SJSA1 (cell line): Measurements from ENCODE around the gene PRRX1. TPM values are rescaled to one million over a fixed set of nuclear protein-coding genes. Genes with fewer than 3 reads are reported as not detected.

Experiments used
- DNase-seq, 2 experiments: peaks; one replicate each; pipeline ENCODE4 v3.0.0-alpha.2; 2015 to 2020; ENCODE audit warnings: low spot score in 2 of 2, low read depth in 1 of 2
- H3K27ac ChIP-seq: fragments of 250-450 bp; sonication (Bioruptor Pico); 2 replicates; pipeline ENCODE4 v1.5.1; 2020; ENCODE audit warnings: mild to moderate bottlenecking, moderate library complexity
- H3K27me3 ChIP-seq: fragments of 250-450 bp; sonication (Bioruptor Pico); replicated peaks from 2 replicates; pipeline ENCODE4 v1.5.1; 2020; ENCODE audit warnings: mild to moderate bottlenecking, moderate library complexity
- H3K36me3 ChIP-seq: fragments of 250-450 bp; sonication (Bioruptor Pico); 2 replicates; pipeline ENCODE4 v1.5.1; 2020; ENCODE audit warnings: mild to moderate bottlenecking
- H3K4me1 ChIP-seq: fragments of 250-450 bp; sonication (Bioruptor Pico); replicated peaks from 2 replicates; pipeline ENCODE4 v1.6.1; 2021; ENCODE audit warnings: mild to moderate bottlenecking
- H3K4me3 ChIP-seq: fragments of 250-450 bp; sonication (Bioruptor Pico); 2 replicates; pipeline ENCODE4 v1.5.1; 2020; ENCODE audit warnings: mild to moderate bottlenecking
- H3K9me3 ChIP-seq: fragments of 250-450 bp; sonication (Bioruptor Pico); replicated peaks from 2 replicates; pipeline ENCODE4 v1.5.1; 2020; ENCODE audit warnings: mild to moderate bottlenecking
- total RNA-seq: library from RNA; depleted of rRNA; stranded (reverse); fragments of >200 nt; shearing (Covaris generic); gene quantifications from 2 replicates; pipeline ENCODE4 v1.2.3, GENCODE V29; 2014

The PRRX1 gene
- total RNA-seq, 1 experiment from 2014 or later = 1.6 TPM

DNA sequence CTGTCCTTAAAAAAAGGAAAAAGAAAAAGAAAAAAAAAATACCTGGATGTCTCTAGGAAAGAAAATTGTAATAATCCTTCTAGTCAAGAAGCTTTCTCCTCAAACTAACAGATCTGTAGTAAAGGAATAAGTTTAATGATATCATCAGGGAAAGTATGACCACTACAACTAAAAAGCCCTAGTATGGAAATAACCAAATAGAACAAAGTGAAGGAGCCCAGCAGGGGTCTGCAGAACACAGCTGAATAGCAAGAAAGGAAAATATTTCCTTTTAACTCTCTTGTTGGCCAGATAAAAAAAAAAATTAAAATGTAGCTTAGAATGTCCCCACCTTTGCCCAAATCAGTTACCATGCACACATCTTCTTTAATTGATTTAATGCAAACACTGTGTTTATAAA, 43.2 kb downstream of the PRRX1 start:
- H3K4me1 ChIP-seq = peaks cover 44% of the 10 kb centered on the region
- no peaks in the 10 kb centered on the region for H3K9me3 ChIP-seq
- no peak for DNase-seq
- H3K27me3 ChIP-seq = no peaks in the 10 kb centered on the region
- no peak overlapping the region for H3K4me3 ChIP-seq
- no peaks in the 10 kb centered on the region for H3K36me3 ChIP-seq
- peak overlapping the region; percentile 87 for H3K27ac ChIP-seq

DNA sequence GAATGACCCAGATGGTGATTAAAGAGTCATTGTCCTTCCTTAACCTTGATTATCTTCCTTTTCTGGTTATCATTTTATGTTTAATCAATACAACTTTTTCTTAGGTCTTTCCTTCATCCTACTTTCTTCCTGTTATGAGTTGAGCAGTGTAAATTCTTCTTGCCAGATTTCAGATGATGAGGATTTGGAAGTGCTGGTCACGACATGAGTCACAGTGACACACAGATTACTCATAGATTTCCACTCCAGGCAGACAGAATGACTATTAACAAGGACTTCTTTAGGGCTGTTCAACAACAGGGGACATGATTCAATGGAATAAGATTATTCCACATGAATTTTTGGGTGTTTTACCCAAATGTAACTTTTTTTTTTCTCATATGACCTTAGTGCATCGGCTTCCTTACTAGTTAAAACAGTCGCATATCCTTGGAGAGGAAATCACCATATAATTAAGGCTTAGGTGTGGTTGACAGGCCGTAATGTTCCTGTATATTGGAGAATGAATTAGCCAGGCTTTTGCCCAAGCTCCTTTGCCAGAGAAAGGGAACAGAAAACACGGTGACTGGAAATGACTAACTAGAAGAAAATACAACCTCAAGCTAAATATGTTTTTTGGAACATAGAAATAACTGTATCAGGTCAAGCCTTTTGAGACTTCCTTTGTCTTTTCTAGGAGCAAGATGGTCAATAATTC, 44.2 kb downstream of the PRRX1 start:
- Histone ChIP-seq H3K9me3 (no peaks in the 10 kb centered on the region), H3K4me1 (peaks cover 49% of the 10 kb centered on the region), H3K36me3 (no peaks in the 10 kb centered on the region), H3K4me3 (no peak overlapping the region), H3K27ac (peak overlapping the region; percentile 87), H3K27me3 (no peaks in the 10 kb centered on the region)
- peak; percentile 69 to 86 for DNase-seq

DNA sequence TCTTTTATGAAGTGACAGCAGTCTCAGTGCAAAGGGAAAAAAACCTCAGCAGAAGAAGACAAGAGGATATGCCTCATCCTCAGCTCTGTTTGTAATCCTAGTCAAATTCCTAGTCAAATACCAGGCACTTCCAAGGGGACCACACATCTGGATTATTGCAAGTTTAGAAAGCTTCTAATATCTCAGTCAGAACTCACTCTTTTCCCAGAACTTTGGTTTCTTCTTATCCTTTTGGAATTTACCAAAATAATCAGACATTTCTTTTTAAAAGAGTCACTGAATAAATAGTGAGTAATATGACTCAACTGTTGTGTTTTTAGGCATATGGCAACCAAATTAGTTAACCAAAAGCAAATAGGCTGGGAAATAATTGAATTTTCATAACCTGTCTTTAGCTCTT, 47.8 kb downstream of the PRRX1 start:
- peak overlapping the region; percentile 87 for H3K27ac ChIP-seq
- H3K9me3 ChIP-seq = no peaks in the 10 kb centered on the region
- H3K4me3 ChIP-seq = no peak overlapping the region
- H3K36me3 ChIP-seq = no peaks in the 10 kb centered on the region
- DNase-seq = peak; percentile 58 to 84
- peaks cover 57% of the 10 kb centered on the region for H3K4me1 ChIP-seq
- no peaks in the 10 kb centered on the region for H3K27me3 ChIP-seq

DNA sequence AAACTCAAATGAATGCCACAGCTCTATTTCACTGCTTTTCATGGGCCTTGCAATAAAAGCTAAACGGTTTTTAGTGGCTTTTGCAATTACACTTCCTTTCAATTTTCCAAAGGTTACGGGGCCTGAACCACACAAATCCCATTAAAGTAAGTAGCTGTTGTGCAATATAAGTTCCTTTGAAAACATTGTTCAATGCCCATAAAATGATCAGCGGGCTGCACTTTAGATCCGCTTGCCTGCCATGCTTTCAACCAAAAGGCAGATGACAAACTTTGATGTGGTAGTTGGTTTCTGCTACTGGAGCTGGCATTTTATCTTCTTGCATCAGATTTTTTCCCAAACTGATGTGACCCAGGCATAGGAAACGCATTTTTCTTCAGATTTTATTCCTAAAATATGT, 50.2 kb downstream of the PRRX1 start:
- peaks cover 36% of the 10 kb centered on the region for H3K4me1 ChIP-seq

DNA sequence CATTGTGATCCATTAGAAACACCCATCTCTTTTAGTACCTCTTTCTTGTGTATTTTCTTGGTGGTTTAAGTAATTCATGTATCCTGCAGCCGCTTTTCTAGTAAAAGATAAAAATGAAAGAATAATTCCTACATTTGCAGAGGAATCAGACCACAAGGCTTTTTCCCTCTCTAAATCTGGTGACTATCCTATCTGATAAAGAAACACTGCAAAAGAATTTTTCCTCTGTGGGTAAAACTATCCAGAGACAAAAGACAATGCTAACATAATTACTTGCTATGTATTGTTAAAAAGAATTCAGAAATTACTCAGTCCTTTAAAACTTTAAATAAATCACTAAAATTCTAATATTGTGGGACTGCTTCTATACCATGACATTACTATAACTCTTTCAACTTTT, 51.0 kb downstream of the PRRX1 start:
- DNase-seq = no peak
- Histone ChIP-seq H3K36me3 (no peaks in the 10 kb centered on the region), H3K9me3 (no peaks in the 10 kb centered on the region), H3K4me1 (peaks cover 32% of the 10 kb centered on the region), H3K27me3 (no peaks in the 10 kb centered on the region), H3K4me3 (no peak overlapping the region), H3K27ac (no peak overlapping the region)

More for the DNA sequence above, 50.2 kb downstream of the PRRX1 start:
- Histone ChIP-seq H3K4me3 (no peak overlapping the region), H3K9me3 (no peaks in the 10 kb centered on the region), H3K27ac (no peak overlapping the region), H3K27me3 (no peaks in the 10 kb centered on the region), H3K36me3 (no peaks in the 10 kb centered on the region)
- DNase-seq = no peak

DNA sequence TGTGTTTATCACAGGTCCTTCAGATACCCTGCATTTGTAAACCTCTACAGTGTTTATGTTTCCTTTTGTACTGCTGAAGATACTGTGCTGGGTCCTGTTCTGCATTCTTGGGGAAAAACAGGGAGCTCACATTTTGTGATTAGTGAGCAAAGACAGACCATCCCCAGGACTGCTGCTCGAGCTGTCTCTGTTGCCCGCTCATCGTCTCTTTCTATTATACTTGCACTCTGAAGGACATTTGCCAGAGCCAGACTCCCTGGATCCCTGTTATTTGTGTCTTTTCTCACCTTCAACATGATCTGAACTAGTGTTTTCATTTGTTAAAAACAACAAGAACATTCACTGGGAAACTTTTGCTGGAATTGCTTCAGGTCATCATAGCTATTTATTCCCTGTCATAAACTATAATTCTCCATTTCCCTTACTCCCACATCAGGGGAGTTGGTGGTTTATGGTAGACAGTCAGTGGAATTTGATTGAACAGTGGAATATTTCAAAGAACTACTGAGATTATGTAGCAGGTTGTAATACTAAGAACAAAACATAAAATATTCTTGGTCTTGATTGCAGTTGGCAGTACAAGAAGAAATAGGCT, 53.0 kb downstream of the PRRX1 start:
- DNase-seq = no peak
- H3K27ac ChIP-seq = no peak overlapping the region

DNA sequence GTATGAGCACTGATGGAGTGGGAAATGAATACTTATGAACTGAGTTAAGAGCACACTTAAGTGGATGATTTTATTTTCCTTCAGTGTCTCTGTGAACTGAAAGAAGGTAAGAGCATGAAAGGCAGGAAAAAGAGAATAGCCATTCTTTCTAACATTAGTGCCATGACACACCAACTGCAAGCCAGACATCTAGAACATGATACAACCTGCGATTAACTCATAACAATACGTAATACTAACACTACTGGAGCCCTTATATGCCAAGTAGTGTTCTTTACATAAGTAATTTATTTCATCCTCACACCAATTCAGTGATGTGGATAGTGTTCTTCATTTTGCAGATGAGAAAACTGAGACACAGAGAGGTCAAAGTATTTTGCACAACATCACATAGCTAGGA, 56.7 kb downstream of the PRRX1 start:
- Histone ChIP-seq H3K36me3 (no peaks in the 10 kb centered on the region), H3K27ac (no peak overlapping the region), H3K4me3 (no peak overlapping the region), H3K27me3 (no peaks in the 10 kb centered on the region), H3K4me1 (no peaks in the 10 kb centered on the region), H3K9me3 (no peaks in the 10 kb centered on the region)
- DNase-seq = no peak

More for the DNA sequence above, 53.0 kb downstream of the PRRX1 start:
- H3K36me3 ChIP-seq = no peaks in the 10 kb centered on the region
- H3K27me3 ChIP-seq = no peaks in the 10 kb centered on the region
- H3K9me3 ChIP-seq = no peaks in the 10 kb centered on the region
- H3K4me1 ChIP-seq = peaks cover 15% of the 10 kb centered on the region
- H3K4me3 ChIP-seq = no peak overlapping the region

DNA sequence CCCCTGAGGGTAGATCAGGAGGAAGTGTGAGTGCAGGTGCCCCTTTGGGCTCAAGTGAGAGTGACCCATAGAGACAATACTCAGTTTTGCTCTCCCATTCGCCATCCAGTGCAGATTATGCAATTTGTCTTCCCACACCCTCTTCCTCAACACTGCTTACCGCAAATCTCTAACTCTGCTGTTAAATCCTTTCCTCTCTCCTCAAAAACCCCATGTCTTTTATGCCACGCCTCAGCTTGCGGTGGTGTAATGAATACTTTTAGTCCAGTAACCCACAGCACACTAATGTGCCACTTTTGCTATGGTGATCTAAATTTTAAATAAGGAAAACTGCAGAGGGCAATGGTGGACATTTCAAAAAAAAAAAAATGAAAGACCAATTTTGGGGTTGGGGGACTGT, 57.7 kb downstream of the PRRX1 start:
- H3K4me3 ChIP-seq = no peak overlapping the region
- H3K4me1 ChIP-seq = no peaks in the 10 kb centered on the region
- DNase-seq = no peak
- H3K9me3 ChIP-seq = no peaks in the 10 kb centered on the region
- H3K27me3 ChIP-seq = no peaks in the 10 kb centered on the region
- H3K27ac ChIP-seq = no peak overlapping the region
- no peaks in the 10 kb centered on the region for H3K36me3 ChIP-seq

DNA sequence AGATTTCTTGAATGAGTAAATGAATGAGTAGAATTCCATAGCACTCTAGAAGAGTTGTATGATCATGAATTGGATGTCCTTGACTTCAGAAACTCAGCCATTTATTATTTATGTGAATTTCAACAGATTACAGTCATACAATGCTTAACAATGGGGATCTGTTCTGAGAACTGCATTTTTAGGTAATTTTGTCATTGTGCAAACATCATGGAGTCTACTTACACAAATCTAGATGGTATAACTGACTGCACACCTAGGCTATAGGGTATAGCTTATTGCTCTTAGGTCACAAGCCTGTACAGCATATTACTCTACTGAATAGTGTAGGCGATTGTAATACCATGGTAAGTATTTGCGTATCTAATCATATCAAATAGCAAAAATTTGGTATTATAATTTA, 59.6 kb downstream of the PRRX1 start:
- Histone ChIP-seq H3K4me1 (no peaks in the 10 kb centered on the region), H3K27me3 (no peaks in the 10 kb centered on the region), H3K27ac (no peak overlapping the region), H3K36me3 (no peaks in the 10 kb centered on the region), H3K9me3 (no peaks in the 10 kb centered on the region), H3K4me3 (no peak overlapping the region)
- no peak for DNase-seq

DNA sequence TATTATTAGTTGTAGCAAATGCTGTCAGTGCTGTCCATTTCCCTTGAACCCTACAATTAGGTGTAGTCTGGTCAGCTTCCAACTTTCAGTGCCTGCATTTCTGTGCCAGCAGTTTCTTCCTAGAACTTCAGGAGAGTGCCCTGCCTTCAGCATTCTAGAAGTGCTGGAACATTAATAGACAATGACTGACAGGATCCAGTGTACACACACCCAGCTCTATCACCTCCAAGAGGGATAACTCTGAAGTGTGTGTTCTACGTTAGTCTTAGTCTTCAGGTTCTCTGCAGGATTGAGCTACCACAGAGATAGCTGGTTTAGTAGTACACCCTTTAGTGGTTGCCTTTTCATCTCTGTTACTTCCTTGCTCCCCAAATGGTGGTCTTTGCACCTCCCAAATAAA, 61.4 kb downstream of the PRRX1 start:
- no peak for DNase-seq
- Histone ChIP-seq H3K9me3 (no peaks in the 10 kb centered on the region), H3K27ac (no peak overlapping the region), H3K27me3 (no peaks in the 10 kb centered on the region), H3K4me1 (no peaks in the 10 kb centered on the region), H3K4me3 (no peak overlapping the region), H3K36me3 (no peaks in the 10 kb centered on the region)

DNA sequence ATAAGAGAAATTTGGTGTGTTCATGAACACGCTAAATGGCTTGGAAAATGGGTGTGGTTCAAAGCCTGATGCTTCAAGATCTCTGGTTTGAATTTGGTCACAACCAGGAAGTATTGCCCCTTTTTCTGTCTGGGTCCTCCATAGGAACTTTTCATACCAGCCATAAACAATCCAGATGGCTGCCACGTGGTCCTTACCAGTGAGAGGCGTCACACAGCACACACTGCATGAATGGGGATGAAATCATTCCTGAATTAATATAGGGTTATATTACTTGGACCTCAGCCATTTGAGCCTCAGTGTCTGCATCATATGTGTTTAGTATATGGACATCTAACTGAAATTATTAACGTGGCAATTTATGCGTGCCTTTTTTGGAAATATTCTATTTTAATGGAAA, 64.0 kb downstream of the PRRX1 start:
- H3K4me3 ChIP-seq = no peak overlapping the region
- no peaks in the 10 kb centered on the region for H3K36me3 ChIP-seq
- H3K4me1 ChIP-seq = no peaks in the 10 kb centered on the region
- no peaks in the 10 kb centered on the region for H3K9me3 ChIP-seq
- H3K27me3 ChIP-seq = no peaks in the 10 kb centered on the region
- H3K27ac ChIP-seq = no peak overlapping the region
- no peak for DNase-seq

DNA sequence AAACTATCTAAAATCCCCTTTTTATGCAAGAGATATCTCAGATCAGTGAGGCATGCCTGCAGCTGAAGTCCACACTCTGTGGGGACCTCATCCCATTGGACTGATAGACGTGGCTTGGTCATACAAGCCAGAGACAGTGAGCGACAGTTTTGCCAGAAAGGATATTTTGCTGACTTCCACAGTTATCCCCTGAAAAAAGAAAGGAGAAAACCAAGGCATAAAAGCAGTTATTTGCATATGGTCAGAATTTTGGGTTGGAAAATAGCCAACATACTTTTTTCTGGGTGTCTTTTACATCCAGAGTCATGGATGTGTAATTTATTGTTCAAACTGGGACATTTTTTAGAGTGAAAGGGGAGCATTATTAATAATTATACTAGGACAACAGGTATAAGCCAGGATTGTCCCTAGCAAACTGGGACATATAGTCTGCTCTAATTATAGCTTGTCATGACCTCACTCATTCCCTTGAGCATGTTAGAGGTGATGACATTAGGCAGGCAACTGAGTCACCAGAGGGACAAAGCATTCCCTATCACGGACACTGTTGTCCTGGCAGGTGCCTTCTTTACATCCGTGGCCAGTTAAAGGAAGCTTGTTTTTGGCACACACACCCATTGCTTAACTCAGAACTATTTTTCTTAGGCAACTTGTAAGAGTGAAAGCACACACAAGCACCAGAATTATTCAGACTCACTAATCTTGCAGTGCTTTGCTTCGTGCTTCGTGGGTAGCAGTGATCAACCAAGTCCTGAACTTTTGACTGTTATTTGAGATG, 65.5 kb downstream of the PRRX1 start:
- Histone ChIP-seq H3K27ac (no peak overlapping the region), H3K27me3 (no peaks in the 10 kb centered on the region), H3K36me3 (no peaks in the 10 kb centered on the region), H3K4me3 (no peak overlapping the region), H3K9me3 (no peaks in the 10 kb centered on the region), H3K4me1 (no peaks in the 10 kb centered on the region)
- DNase-seq = no peak

DNA sequence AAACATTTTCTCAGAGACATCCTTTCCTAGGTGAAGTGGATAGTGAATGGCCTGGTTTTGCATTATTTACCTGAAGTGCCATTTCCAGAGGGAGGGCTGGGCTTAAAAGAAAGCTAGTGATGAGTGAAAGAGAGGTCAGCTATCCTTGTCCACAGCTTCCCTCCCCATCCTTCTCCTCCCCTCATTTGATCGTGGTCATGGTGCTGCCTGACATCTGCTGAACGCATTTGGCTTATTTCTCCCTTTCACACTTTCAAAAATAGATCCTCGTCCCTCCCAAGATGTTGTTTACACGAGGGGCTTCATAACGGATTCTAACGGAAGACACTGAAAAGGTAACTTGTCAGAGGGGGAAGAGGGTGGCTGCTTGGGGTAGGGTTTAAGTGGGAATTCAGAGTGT, 66.1 kb downstream of the PRRX1 start:
- no peak overlapping the region for H3K27ac ChIP-seq
- DNase-seq = no peak
- H3K4me3 ChIP-seq = no peak overlapping the region
- no peaks in the 10 kb centered on the region for H3K9me3 ChIP-seq
- H3K36me3 ChIP-seq = no peaks in the 10 kb centered on the region
- no peaks in the 10 kb centered on the region for H3K4me1 ChIP-seq
- no peaks in the 10 kb centered on the region for H3K27me3 ChIP-seq

DNA sequence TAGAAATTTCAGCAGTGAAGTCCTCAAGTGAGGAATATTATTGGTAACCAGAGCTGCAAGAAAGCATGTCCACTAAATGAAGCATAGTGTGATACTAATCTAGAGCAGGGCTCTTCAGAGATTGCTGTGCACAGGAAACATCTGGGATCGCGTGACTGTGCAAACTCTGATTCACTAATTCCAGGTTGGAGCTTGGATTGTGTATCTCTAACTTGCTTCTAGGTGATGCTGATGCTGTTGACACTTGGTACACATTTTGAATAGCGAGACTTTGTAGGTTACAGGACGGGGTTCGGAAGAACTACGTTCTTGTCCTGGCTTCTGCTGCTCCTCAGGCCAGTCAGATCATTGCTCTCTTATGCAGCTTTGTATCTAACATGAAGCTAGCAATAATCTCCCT, 66.5 kb downstream of the PRRX1 start:
- H3K4me1 ChIP-seq = no peaks in the 10 kb centered on the region
- no peaks in the 10 kb centered on the region for H3K36me3 ChIP-seq
- H3K27ac ChIP-seq = no peak overlapping the region
- H3K27me3 ChIP-seq = no peaks in the 10 kb centered on the region
- no peak overlapping the region for H3K4me3 ChIP-seq
- H3K9me3 ChIP-seq = no peaks in the 10 kb centered on the region
- no peak for DNase-seq
